ENCODE measurements around the gene WIPF3. TPM values are rescaled to one million over a fixed set of nuclear protein-coding genes. Genes with fewer than 3 reads are reported as not detected.

WIPF3 gene
- total and polyA plus RNA-seq, 2 donors from 2014 or later, result 3.8 to 4.5 TPM

- Histone ChIP-seq H3K27me3 (ENCODE audit: control insufficient read depth, insufficient read depth, low read length) (no peaks in the 10 kb centered on the region), H3K36me3 (ENCODE audit: control insufficient read depth in 2 of 3, insufficient read depth in 3 of 3, low read length in 3 of 3) (no peaks in the 10 kb centered on the region), H3K9me3 (ENCODE audit: control insufficient read depth in 2 of 3, insufficient read depth in 1 of 3, low read length in 3 of 3) (no peaks in the 10 kb centered on the region), H3K4me3 (ENCODE audit: low read length in 3 of 3) (no peak overlapping the region), H3K27ac (ENCODE audit: low read depth in 2 of 2, low read length in 2 of 2) (no peak overlapping the region), H3K9ac (ENCODE audit: low read length in 3 of 3) (no peak overlapping the region), H3K4me1 (ENCODE audit: control insufficient read depth in 2 of 3, insufficient read depth in 2 of 3, low read depth in 1 of 3, low read length in 3 of 3) (no peaks in the 10 kb centered on the region)
- intact Hi-C loops (cut with DNase I), result no loop called here
- TF ChIP-seq CTCF (IDR thresholded peaks at IDR 0.05; ENCODE audit: borderline replicate concordance, extremely low read depth, insufficient read depth), result no peak
- FAIRE-seq (no peak), DNase-seq (no peak)
These were observed 94.4 kb downstream of the WIPF3 start for GRCh38 chr7:29900745-29901144.

- intact Hi-C loops (cut with DNase I), result no loop called here
- FAIRE-seq, result no peak
- no peak overlapping the region for H3K27ac ChIP-seq (ENCODE audit: low read depth in 2 of 2, low read length in 2 of 2)
- DNase-seq, result no peak
- H3K27me3 ChIP-seq (ENCODE audit: control insufficient read depth, insufficient read depth, low read length), result no peaks in the 10 kb centered on the region
- peaks cover 0 to 5% (median 3%) of the 10 kb centered on the region in 3 donors for H3K9me3 ChIP-seq (ENCODE audit: control insufficient read depth in 2 of 3, insufficient read depth in 1 of 3, low read length in 3 of 3)
- no peak overlapping the region for H3K9ac ChIP-seq (ENCODE audit: low read length in 3 of 3)
- H3K4me1 ChIP-seq (ENCODE audit: control insufficient read depth in 2 of 3, insufficient read depth in 2 of 3, low read depth in 1 of 3, low read length in 3 of 3), result no peaks in the 10 kb centered on the region
- no peak overlapping the region for H3K4me3 ChIP-seq (ENCODE audit: low read length in 3 of 3)
- TF ChIP-seq CTCF (IDR thresholded peaks at IDR 0.05; ENCODE audit: borderline replicate concordance, extremely low read depth, insufficient read depth), result no peak
- H3K36me3 ChIP-seq (ENCODE audit: control insufficient read depth in 2 of 3, insufficient read depth in 3 of 3, low read length in 3 of 3), result no peaks in the 10 kb centered on the region
These were observed 100.1 kb downstream of the WIPF3 start for GRCh38 chr7:29906200-29907022.

- no peaks in the 10 kb centered on the region for H3K9me3 ChIP-seq (ENCODE audit: control insufficient read depth in 2 of 3, insufficient read depth in 1 of 3, low read length in 3 of 3)
- no peak for FAIRE-seq
- H3K9ac ChIP-seq (ENCODE audit: low read length in 3 of 3), result no peak overlapping the region
- intact Hi-C loops (cut with DNase I), result no loop called here
- H3K4me3 ChIP-seq (ENCODE audit: low read length in 3 of 3), result no peak overlapping the region
- no peak for TF ChIP-seq CTCF (IDR thresholded peaks at IDR 0.05; ENCODE audit: borderline replicate concordance, extremely low read depth, insufficient read depth)
- peaks cover 0 to 5% (median 4%) of the 10 kb centered on the region in 3 donors for H3K4me1 ChIP-seq (ENCODE audit: control insufficient read depth in 2 of 3, insufficient read depth in 2 of 3, low read depth in 1 of 3, low read length in 3 of 3)
- no peak for DNase-seq
- H3K27ac ChIP-seq (ENCODE audit: low read depth in 2 of 2, low read length in 2 of 2), result no peak overlapping the region
- H3K27me3 ChIP-seq (ENCODE audit: control insufficient read depth, insufficient read depth, low read length), result no peaks in the 10 kb centered on the region
- H3K36me3 ChIP-seq (ENCODE audit: control insufficient read depth in 2 of 3, insufficient read depth in 3 of 3, low read length in 3 of 3), result no peaks in the 10 kb centered on the region
These were observed 107.9 kb downstream of the WIPF3 start for GRCh38 chr7:29914180-29914579.
